Upper lobe of right lung (tissue), 1 donor: ENCODE measurements around the gene UPF1. TPM values are rescaled to one million over a fixed set of nuclear protein-coding genes. Genes with fewer than 3 reads are reported as not detected.

Experiments used
- ATAC-seq: fragments of 200-7000 bp; cut with Tn5 transposase; one replicate; pipeline ENCODE4 v1.9.1; 2020; ENCODE audit warnings: mild to moderate bottlenecking, moderate library complexity
- DNase-seq: peaks from one replicate; pipeline ENCODE4 v3.0.0-alpha.2; 2020
- H3K27ac ChIP-seq: fragments of 200-600 bp; one replicate; pipeline ENCODE4 v1.8.0; 2022
- H3K27me3 ChIP-seq: fragments of 200-600 bp; one replicate; pipeline ENCODE4 v1.8.0; 2022; ENCODE audit warnings: mild to moderate bottlenecking
- H3K36me3 ChIP-seq: fragments of 200-600 bp; one replicate; pipeline ENCODE4 v1.8.0; 2022
- H3K4me1 ChIP-seq: fragments of 200-600 bp; one replicate; pipeline ENCODE4 v1.8.0; 2022
- H3K4me3 ChIP-seq: fragments of 200-600 bp; one replicate; pipeline ENCODE4 v1.8.0; 2022; ENCODE audit warnings: mild to moderate bottlenecking
- H3K9me3 ChIP-seq: fragments of 200-600 bp; one replicate; pipeline ENCODE4 v1.8.0; 2022
- intact Hi-C: fragments of 100-400 bp; cut with DNase I; formaldehyde crosslinking; loops from one replicate; pipeline ENCODE4 v1.11.0; 2022
- total RNA-seq: library from RNA; stranded (reverse); fragmentation: NEBNext Ultra II Directional; extraction: Animal tissue kit (Norgen Biotek cat#: 25700); gene quantifications from one replicate; pipeline ENCODE4 v1.2.1, GENCODE V29; 2021
- TF ChIP-seq, protein P1 (sequence below): fragments of 200-600 bp; IDR thresholded peaks from one replicate; pipeline ENCODE4 v1.8.0; 2022; ENCODE audit warnings: antibody characterized with exemption
- donor health status: DM: no; HTN: yes; CAD: no; lungs with severe emphysema.

The UPF1 gene
- total RNA-seq, 1 donor from 2014 or later = 80.8 TPM

DNA sequence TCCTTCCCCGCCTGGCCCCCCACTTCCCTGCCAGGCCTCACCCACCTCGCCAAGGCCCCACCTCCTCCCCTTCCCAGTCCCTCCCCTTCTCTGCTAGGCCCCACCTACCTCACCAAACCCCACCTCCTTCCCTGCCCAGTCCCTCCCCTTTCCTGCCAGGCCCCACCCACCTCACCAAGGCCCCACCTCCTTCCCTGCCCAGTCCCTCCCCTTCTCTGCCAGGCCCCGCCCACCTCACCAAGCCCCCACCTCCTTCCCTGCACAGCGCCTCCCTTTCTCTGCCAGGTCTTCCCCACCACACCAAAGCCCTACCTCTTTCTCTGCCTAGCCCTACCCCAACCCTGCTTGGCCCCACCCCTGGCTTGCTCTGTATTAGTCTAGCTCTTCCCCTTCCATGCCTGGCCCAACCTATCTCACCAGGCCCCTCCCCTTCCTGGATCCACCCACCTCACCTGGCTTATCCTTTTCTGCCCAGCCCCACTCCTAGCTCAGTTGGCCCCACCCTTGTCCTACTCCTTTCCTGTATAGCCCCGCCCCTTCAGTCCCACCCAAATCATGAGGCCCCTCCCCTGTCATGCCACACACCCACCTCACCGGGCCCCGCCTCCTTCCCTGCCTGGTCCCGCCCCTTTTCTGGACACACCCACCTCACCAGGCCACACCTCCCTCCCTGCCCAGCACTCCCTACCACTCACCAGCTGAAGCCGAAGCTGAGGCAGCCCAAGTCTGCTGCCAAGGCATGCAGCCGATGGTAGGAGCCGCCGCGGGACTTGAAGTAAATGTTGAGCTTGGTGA is 48.0 kb downstream of the UPF1 start:
- H3K4me3 ChIP-seq = no peak overlapping the region
- ATAC-seq = peak; percentile 65
- no peak for DNase-seq
- H3K27me3 ChIP-seq = no peaks in the 10 kb centered on the region
- H3K9me3 ChIP-seq = no peaks in the 10 kb centered on the region
- TF ChIP-seq, protein P1, sequence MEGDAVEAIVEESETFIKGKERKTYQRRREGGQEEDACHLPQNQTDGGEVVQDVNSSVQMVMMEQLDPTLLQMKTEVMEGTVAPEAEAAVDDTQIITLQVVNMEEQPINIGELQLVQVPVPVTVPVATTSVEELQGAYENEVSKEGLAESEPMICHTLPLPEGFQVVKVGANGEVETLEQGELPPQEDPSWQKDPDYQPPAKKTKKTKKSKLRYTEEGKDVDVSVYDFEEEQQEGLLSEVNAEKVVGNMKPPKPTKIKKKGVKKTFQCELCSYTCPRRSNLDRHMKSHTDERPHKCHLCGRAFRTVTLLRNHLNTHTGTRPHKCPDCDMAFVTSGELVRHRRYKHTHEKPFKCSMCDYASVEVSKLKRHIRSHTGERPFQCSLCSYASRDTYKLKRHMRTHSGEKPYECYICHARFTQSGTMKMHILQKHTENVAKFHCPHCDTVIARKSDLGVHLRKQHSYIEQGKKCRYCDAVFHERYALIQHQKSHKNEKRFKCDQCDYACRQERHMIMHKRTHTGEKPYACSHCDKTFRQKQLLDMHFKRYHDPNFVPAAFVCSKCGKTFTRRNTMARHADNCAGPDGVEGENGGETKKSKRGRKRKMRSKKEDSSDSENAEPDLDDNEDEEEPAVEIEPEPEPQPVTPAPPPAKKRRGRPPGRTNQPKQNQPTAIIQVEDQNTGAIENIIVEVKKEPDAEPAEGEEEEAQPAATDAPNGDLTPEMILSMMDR = no peak
- intact Hi-C loops = no loop called here
- no peaks in the 10 kb centered on the region for H3K4me1 ChIP-seq
- no peak overlapping the region for H3K27ac ChIP-seq
- no peaks in the 10 kb centered on the region for H3K36me3 ChIP-seq

GRCh38 chr19:18881491-18881890 is 49.7 kb downstream of the UPF1 start:
- Histone ChIP-seq H3K4me3 (no peak overlapping the region), H3K27me3 (no peaks in the 10 kb centered on the region), H3K27ac (no peak overlapping the region), H3K9me3 (no peaks in the 10 kb centered on the region), H3K4me1 (no peaks in the 10 kb centered on the region), H3K36me3 (no peaks in the 10 kb centered on the region)
- intact Hi-C loops = no loop called here
- DNase-seq = no peak
- ATAC-seq = no peak
- TF ChIP-seq, protein P1 = no peak

DNA sequence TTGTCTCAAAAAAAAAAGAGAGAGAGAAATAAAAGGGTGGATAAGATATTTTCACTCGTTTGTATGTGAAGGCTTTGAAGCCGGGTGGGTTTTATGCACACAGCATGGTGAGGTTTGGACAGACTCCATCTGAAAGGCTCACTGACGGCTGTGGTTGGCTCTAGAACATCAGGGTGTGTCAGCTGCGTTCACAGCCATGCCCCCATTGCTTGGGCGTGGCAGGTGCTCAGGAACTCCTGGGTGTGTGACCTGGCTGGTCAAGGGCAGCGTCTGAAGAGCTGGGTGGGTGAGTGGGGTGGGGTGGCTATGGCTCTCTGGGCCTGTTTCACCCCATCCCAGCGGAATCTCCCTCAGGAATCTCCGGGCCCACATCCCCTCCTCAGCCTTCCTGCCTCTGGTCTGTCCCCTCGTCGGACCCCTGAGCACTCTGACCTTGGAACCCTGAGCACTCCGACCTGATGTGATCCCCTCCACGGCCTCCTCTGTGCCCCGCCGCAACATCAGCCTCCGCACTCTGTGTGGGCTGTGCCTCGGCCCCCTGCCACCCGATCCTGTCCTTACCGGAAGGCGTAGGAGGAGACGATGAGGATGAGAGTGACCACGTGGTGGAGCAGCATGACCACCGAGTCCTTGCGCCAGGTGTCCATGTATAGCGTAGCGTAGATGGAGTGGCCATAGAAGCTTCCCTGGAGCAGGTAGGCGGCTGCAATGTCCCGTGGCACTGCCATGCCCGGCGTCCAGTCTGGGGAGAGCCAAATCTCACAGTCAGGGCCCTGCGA is 52.0 kb downstream of the UPF1 start:
- Histone ChIP-seq H3K36me3 (no peaks in the 10 kb centered on the region), H3K4me1 (no peaks in the 10 kb centered on the region), H3K27me3 (no peaks in the 10 kb centered on the region), H3K4me3 (no peak overlapping the region), H3K9me3 (no peaks in the 10 kb centered on the region), H3K27ac (no peak overlapping the region)
- no peak for DNase-seq
- intact Hi-C loops = no loop called here
- TF ChIP-seq, protein P1 = no peak
- no peak for ATAC-seq

- Histone ChIP-seq H3K4me1 (no peaks in the 10 kb centered on the region), H3K4me3 (no peak overlapping the region), H3K27me3 (no peaks in the 10 kb centered on the region), H3K9me3 (no peaks in the 10 kb centered on the region), H3K36me3 (no peaks in the 10 kb centered on the region), H3K27ac (no peak overlapping the region)
- DNase-seq (no peak), ATAC-seq (no peak)
- TF ChIP-seq, protein P1 = no peak
- intact Hi-C loops = no loop called here
Observed at GRCh38 chr19:18886972-18887371, 55.2 kb downstream of the UPF1 start.

- ATAC-seq = no peak
Observed at GRCh38 chr19:18889949-18890745, 58.4 kb downstream of the UPF1 start.

More at GRCh38 chr19:18889949-18890745, 58.4 kb downstream of the UPF1 start:
- intact Hi-C loops = no loop called here
- Histone ChIP-seq H3K27ac (no peak overlapping the region), H3K9me3 (no peaks in the 10 kb centered on the region), H3K4me3 (no peak overlapping the region), H3K36me3 (no peaks in the 10 kb centered on the region), H3K27me3 (peaks cover 12% of the 10 kb centered on the region), H3K4me1 (peaks cover 3% of the 10 kb centered on the region)
- TF ChIP-seq, protein P1 = no peak
- no peak for DNase-seq
